Activated naive CD4-positive, alpha-beta T cell treated with anti-CD3 and anti-CD28 coated beads for 36 hours (primary cell): ENCODE data around the gene SERINC1. TPM values are rescaled to one million over a fixed set of nuclear protein-coding genes. Genes with fewer than 3 reads are reported as not detected.
"Not testable (repeated sequence)": the region's sequence is repeated elsewhere in the genome, so short reads cannot be mapped to it uniquely, and the experiment has no call there.

Experiments
- CTCF ChIA-PET: fragments of 350-600 bp; sonication (Branson Sonifier 250); formaldehyde crosslinking; loops from one replicate; lab custom pipeline; 2021; ENCODE audit warnings: antibody characterized with exemption; lab: Charles Lee
- DNase-seq: peaks from one replicate; pipeline ENCODE4 v3.0.0-alpha.2; 2020
- H3K27ac Mint-ChIP-seq: one replicate; pipeline ENCODE4 v1.8.0; 2021; ENCODE audit warnings: mild to moderate bottlenecking, mixed read lengths
- H3K27me3 Mint-ChIP-seq: one replicate; pipeline ENCODE4 v1.8.0; 2021; ENCODE audit warnings: low read depth, mixed read lengths
- H3K36me3 Mint-ChIP-seq: one replicate; pipeline ENCODE4 v1.8.0; 2021; ENCODE audit warnings: low read depth, mixed read lengths
- H3K4me1 Mint-ChIP-seq: one replicate; pipeline ENCODE4 v1.8.0; 2021; ENCODE audit warnings: low read depth, mixed read lengths
- H3K4me3 Mint-ChIP-seq: one replicate; pipeline ENCODE4 v1.8.0; 2021; ENCODE audit warnings: mild to moderate bottlenecking, moderate library complexity, mixed read lengths
- H3K9me3 Mint-ChIP-seq: one replicate; pipeline ENCODE4 v1.8.0; 2021; ENCODE audit warnings: mixed read lengths
- intact Hi-C: fragments of 100-400 bp; cut with micrococcal nuclease; formaldehyde crosslinking; loops from one replicate; pipeline ENCODE4 v1.15.1; 2023
- total RNA-seq, 2 experiments: library from RNA; stranded (reverse); gene quantifications; one replicate each; pipeline ENCODE4 v1.2.3, GENCODE V29; 2021

The SERINC1 gene
- total RNA-seq, 2 experiments from 2014 or later, result 50.1 to 50.4 TPM

- intact Hi-C loops, result loop anchor here (5.0 kb wide), 2 partner anchors 140 to 970 kb away; partner anchors contain the start of gene PKIB
- Mint-ChIP-seq H3K9me3 (no peaks in the 10 kb centered on the region), H3K4me3 (peak overlapping the region; percentile 97), H3K27ac (peak overlapping the region; percentile 100), H3K27me3 (no peaks in the 10 kb centered on the region), H3K36me3 (peaks cover 10% of the 10 kb centered on the region), H3K4me1 (peaks cover 31% of the 10 kb centered on the region)
- DNase-seq, result no peak
- CTCF ChIA-PET, result interaction anchor here (1.0 to 1.2 kb wide), 2 partner anchors 24 to 367 kb away, joined by 3 read pairs; no protein-coding TSS in a partner anchor
Observed at GRCh38 chr6:122472022-122472340, 374 bp upstream of the SERINC1 start.

- DNase-seq, result no peak
- Mint-ChIP-seq H3K27ac (no peak overlapping the region), H3K36me3 (peaks cover 21% of the 10 kb centered on the region), H3K4me3 (no peak overlapping the region), H3K9me3 (no peaks in the 10 kb centered on the region), H3K4me1 (peaks cover 87% of the 10 kb centered on the region), H3K27me3 (no peaks in the 10 kb centered on the region)
- intact Hi-C loops, result no loop called here
- CTCF ChIA-PET, result no interaction called here
Observed at GRCh38 chr6:122461885-122462284, 9.7 kb downstream of the SERINC1 start.

- H3K9me3 Mint-ChIP-seq, H3K4me3 Mint-ChIP-seq, DNase-seq, H3K27me3 Mint-ChIP-seq, intact Hi-C loops: not testable (repeated sequence)
- Mint-ChIP-seq H3K27ac (peak overlapping the region; percentile 68), H3K36me3 (peaks cover 20% of the 10 kb centered on the region), H3K4me1 (peaks cover 78% of the 10 kb centered on the region)
- CTCF ChIA-PET, result interaction anchor here (0.9 kb wide), 1 partner anchor 10 kb away, joined by 3 read pairs; no protein-coding TSS in a partner anchor
Observed at GRCh38 chr6:122459865-122460416, 11.7 kb downstream of the SERINC1 start.

DNA sequence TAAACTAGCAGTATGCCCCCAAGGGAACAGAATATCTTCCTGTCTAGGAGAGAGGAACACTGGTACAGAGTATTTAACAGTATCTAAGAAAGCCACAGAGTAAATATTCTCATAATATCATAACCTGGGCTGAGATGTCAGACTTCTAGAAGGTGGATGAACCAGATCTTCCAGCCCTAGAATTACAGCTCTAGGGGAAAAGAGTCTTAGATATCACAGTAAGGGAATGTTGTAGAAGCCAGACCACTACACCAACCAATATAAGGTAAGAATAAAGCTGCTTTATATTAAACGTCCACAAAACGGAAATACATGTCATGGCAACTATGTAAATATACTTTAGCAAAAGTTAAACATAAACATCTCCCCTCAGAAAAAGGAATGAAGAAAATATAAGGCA, 12.4 kb downstream of the SERINC1 start:
- peaks cover 22% of the 10 kb centered on the region for H3K36me3 Mint-ChIP-seq
- intact Hi-C loops, result no loop called here
- no peaks in the 10 kb centered on the region for H3K9me3 Mint-ChIP-seq
- H3K4me1 Mint-ChIP-seq, result peaks cover 76% of the 10 kb centered on the region
- H3K4me3 Mint-ChIP-seq, result no peak overlapping the region
- H3K27ac Mint-ChIP-seq, result peak overlapping the region; percentile 68
- CTCF ChIA-PET, result interaction anchor here (0.9 kb wide), 1 partner anchor 9 kb away, joined by 3 read pairs; no protein-coding TSS in a partner anchor
- no peak for DNase-seq
- no peaks in the 10 kb centered on the region for H3K27me3 Mint-ChIP-seq

DNA sequence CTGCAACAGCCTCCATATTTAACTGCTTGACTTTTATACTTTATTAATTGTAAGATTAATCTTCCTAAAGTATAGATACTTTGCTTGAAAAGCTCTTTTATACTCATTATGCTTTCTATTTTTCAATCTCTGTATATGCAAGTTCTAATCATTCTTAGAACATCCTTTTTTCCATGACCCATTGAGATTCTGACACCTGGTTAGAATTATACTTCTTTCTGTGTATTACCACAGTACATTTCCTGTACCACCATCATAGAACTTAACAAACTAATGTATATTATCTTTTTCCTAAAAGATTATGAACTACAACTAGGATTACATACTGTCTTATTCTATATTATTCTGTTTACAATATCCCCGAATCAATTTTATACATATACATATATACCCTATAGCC, 13.5 kb downstream of the SERINC1 start:
- H3K4me3 Mint-ChIP-seq, result no peak overlapping the region
- CTCF ChIA-PET, result interaction anchor here (1.1 kb wide), 1 partner anchor 57 kb away, joined by 3 read pairs; no protein-coding TSS in a partner anchor
- no peak for DNase-seq
- no peaks in the 10 kb centered on the region for H3K27me3 Mint-ChIP-seq
- intact Hi-C loops, result no loop called here
- peaks cover 69% of the 10 kb centered on the region for H3K4me1 Mint-ChIP-seq
- H3K27ac Mint-ChIP-seq, result peak overlapping the region; percentile 46
- H3K36me3 Mint-ChIP-seq, result peaks cover 25% of the 10 kb centered on the region
- H3K9me3 Mint-ChIP-seq, result no peaks in the 10 kb centered on the region

- intact Hi-C loops, result loop anchor here (2.0 kb wide), 1 partner anchor 14 kb away; no protein-coding TSS in a partner anchor
- CTCF ChIA-PET, H3K27me3 Mint-ChIP-seq, DNase-seq, H3K4me3 Mint-ChIP-seq, H3K9me3 Mint-ChIP-seq: not testable (repeated sequence)
- Mint-ChIP-seq H3K27ac (peak overlapping the region; percentile 30), H3K4me1 (peaks cover 43% of the 10 kb centered on the region), H3K36me3 (peaks cover 32% of the 10 kb centered on the region)
Observed at GRCh38 chr6:122455116-122455515, 16.5 kb downstream of the SERINC1 start.

DNA sequence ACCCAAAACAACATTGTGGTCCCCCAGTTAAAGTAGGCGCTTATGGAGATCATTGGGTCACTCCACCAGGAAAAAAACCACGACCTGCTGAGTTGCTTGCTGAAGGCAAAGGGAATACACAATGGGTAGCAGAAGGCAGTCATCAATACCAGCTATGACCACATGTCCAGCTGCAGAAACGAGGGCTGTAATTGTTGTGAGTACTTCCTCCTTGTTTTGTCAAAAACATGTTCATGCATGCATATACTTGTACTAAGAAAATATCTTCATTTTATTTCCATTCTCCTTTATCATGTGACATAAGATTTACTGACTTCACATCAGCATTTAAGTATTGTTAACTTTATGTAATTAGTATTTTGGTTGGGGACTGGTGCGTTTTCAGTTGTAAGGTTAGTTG, 16.9 kb downstream of the SERINC1 start:
- intact Hi-C loops, result loop anchor here (2.0 kb wide), 1 partner anchor 14 kb away; no protein-coding TSS in a partner anchor
- Mint-ChIP-seq H3K27ac (peak overlapping the region; percentile 27), H3K9me3 (no peaks in the 10 kb centered on the region), H3K4me3 (no peak overlapping the region), H3K4me1 (peaks cover 39% of the 10 kb centered on the region), H3K36me3 (peaks cover 32% of the 10 kb centered on the region), H3K27me3 (no peaks in the 10 kb centered on the region)
- no peak for DNase-seq
- CTCF ChIA-PET, result no interaction called here

DNA sequence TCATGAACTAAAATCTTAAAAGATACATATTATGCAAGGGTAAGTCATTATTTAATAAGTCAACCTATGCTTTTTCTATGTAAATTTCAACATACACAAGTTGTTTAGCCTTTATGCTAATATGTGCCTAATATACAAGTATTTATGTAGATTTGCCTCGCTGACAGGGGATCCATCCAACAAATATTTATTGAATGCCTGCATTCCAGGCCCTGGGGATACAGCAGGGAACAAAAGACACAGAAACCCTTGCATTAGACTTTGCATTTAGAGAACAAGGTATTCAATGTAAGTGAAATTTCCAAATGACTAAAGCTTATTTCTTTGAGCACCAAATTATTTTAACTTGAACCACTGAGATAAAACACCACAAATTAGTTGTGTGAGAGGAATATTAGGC, 19.1 kb downstream of the SERINC1 start:
- H3K27ac Mint-ChIP-seq, result no peak overlapping the region
- DNase-seq, result no peak
- H3K4me3 Mint-ChIP-seq, result no peak overlapping the region
- peaks cover 30% of the 10 kb centered on the region for H3K4me1 Mint-ChIP-seq
- CTCF ChIA-PET, result no interaction called here
- no peaks in the 10 kb centered on the region for H3K9me3 Mint-ChIP-seq
- no peaks in the 10 kb centered on the region for H3K27me3 Mint-ChIP-seq
- H3K36me3 Mint-ChIP-seq, result peaks cover 36% of the 10 kb centered on the region
- intact Hi-C loops, result no loop called here

GRCh38 chr6:122449069-122449468, 22.5 kb downstream of the SERINC1 start:
- Mint-ChIP-seq H3K4me1 (peaks cover 25% of the 10 kb centered on the region), H3K27ac (peak overlapping the region; percentile 33), H3K9me3 (no peaks in the 10 kb centered on the region), H3K36me3 (peaks cover 40% of the 10 kb centered on the region), H3K27me3 (no peaks in the 10 kb centered on the region), H3K4me3 (no peak overlapping the region)
- CTCF ChIA-PET, result no interaction called here
- intact Hi-C loops, result no loop called here
- no peak for DNase-seq

DNA sequence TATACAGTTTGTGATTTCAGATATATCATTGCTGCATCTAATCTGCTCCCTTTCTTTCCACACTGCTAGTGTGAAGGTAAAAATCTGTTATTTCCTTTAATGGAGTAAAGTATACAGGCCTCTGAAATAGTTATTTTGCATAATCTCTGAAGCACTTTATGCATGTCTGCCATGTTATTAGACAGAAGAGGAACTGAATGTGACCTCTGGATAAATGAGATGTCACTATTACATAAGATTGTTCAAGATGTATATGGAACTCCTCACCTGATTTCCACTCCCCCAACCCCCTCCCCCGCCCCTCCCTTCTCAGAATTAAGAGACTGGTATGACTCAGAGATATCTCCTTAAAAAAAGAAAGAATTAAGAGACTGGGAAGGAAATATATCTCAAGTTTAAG, 26.3 kb downstream of the SERINC1 start:
- CTCF ChIA-PET, result no interaction called here
- Mint-ChIP-seq H3K27ac (peak overlapping the region; percentile 18), H3K4me3 (no peak overlapping the region), H3K4me1 (peaks cover 21% of the 10 kb centered on the region), H3K9me3 (peaks cover 6% of the 10 kb centered on the region), H3K36me3 (peaks cover 44% of the 10 kb centered on the region), H3K27me3 (no peaks in the 10 kb centered on the region)
- DNase-seq, result no peak
- intact Hi-C loops, result no loop called here

DNA sequence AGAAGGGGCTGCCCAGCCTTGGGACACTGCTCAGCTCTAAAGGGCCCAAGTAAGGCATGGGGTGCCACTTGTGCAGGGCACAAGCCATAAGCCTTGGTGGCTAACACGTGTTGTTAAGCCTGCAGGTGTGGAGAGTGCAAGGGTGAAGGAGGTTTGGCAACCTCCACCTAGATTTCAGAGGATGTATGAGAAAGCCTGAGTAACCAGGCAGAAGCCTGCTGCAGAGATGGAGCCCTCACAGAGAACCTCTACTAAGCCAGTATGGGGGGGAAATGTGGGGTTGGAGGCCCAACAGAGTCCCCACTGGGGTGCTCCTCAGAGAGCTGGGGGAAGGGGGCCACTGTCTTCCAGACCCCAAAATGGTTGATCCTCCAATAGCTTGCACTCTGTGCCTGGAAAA, 32.6 kb downstream of the SERINC1 start:
- Mint-ChIP-seq H3K9me3 (peaks cover 26% of the 10 kb centered on the region), H3K27me3 (no peaks in the 10 kb centered on the region), H3K4me3 (no peak overlapping the region), H3K36me3 (peaks cover 69% of the 10 kb centered on the region), H3K27ac (no peak overlapping the region), H3K4me1 (no peaks in the 10 kb centered on the region)
- intact Hi-C loops, result no loop called here
- CTCF ChIA-PET, result no interaction called here
- DNase-seq, result peak; percentile 8

GRCh38 chr6:122432816-122433215, 38.8 kb downstream of the SERINC1 start:
- peak overlapping the region; percentile 46 for H3K27ac Mint-ChIP-seq
- intact Hi-C loops, result no loop called here
- peaks cover 56% of the 10 kb centered on the region for H3K36me3 Mint-ChIP-seq

DNA sequence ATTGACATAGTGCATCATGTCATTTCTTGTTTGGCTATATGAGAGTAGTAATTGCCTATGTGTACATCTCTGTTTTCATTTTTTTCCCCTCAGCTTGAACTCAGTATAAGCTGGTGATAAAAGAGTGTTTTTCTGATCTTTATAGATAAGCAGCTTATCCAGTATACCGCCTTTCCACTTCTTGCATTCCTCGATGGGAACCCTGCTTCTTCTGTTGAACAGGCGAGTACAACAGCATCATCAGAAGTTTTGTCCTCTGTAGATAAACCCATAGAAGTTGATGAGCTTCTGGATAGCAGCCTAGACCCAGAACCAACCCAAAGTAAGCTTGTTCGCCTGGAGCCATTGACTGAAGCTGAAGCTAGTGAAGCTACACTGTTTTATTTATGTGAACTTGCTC, 39.8 kb downstream of the SERINC1 start:
- no peaks in the 10 kb centered on the region for H3K27me3 Mint-ChIP-seq
- intact Hi-C loops, result loop anchor here (2.0 kb wide), 1 partner anchor 15 kb away; no protein-coding TSS in a partner anchor
- no peak overlapping the region for H3K4me3 Mint-ChIP-seq
- CTCF ChIA-PET, result interaction anchor here (1.3 kb wide), 1 partner anchor 50 kb away, joined by 3 read pairs; no protein-coding TSS in a partner anchor
- H3K4me1 Mint-ChIP-seq, result peaks cover 22% of the 10 kb centered on the region
- H3K9me3 Mint-ChIP-seq, result no peaks in the 10 kb centered on the region
- no peak for DNase-seq
- no peak overlapping the region for H3K27ac Mint-ChIP-seq
- H3K36me3 Mint-ChIP-seq, result peaks cover 53% of the 10 kb centered on the region

More at GRCh38 chr6:122432816-122433215, 38.8 kb downstream of the SERINC1 start:
- Mint-ChIP-seq H3K4me3 (no peak overlapping the region), H3K9me3 (no peaks in the 10 kb centered on the region), H3K4me1 (peaks cover 16% of the 10 kb centered on the region), H3K27me3 (no peaks in the 10 kb centered on the region)
- CTCF ChIA-PET, result interaction anchor here (1.3 kb wide), 1 partner anchor 51 kb away, joined by 3 read pairs; no protein-coding TSS in a partner anchor
- DNase-seq, result no peak
